Cerebellar nuclear complex (tissue), 1 donor: Measurements from ENCODE around the gene ZBTB34.
"Not testable (repeated sequence)": the region's sequence is repeated elsewhere in the genome, so short reads cannot be mapped to it uniquely, and the experiment has no call there.

Source experiments
- DNase-seq, 2 experiments: peaks; one replicate each; lab custom pipeline; 2025; lab: John Stamatoyannopoulos, UW

The ZBTB34 gene, protein sequence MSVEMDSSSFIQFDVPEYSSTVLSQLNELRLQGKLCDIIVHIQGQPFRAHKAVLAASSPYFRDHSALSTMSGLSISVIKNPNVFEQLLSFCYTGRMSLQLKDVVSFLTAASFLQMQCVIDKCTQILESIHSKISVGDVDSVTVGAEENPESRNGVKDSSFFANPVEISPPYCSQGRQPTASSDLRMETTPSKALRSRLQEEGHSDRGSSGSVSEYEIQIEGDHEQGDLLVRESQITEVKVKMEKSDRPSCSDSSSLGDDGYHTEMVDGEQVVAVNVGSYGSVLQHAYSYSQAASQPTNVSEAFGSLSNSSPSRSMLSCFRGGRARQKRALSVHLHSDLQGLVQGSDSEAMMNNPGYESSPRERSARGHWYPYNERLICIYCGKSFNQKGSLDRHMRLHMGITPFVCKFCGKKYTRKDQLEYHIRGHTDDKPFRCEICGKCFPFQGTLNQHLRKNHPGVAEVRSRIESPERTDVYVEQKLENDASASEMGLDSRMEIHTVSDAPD

DNA sequence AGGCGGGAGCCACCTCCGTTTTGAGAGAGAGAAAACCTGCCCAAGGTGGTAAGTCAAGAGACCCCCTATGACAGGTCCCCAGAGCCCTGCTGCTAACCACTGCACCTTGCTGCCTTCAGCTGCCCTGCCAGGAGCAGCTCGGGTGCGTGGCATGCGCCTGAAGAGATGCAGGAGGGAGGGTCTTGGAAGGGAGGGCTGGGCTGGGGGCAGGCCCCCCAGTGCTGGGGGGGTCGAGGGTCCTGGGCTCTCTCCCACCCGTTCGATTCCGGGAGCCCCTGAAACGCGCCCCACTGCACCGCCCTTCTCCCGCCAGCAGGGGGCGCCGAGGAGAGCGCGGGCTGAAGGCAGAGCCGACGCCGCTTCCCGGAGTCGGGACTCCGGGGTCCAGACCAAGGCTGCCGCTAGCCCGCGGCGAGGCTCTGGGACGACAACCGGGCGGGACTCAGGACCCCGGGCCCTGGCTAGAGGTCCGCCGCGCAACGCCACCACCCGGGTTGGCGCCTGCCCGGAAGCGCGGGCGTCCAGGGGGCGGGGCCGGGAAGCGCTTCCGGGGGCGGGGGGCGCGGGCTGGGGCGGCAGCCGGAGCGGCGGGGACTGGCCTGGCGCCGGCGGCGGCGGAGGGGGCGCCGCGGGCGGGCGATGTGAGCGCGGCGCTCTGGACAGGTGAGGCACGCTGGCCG, at the start of gene ZBTB34:
Gene ZBTB34, plus strand, starts transcription at position 563 of the 680 bp plus-strand sequence. CDS start 18,761 bp downstream, outside the sequence.
- peak in 1 of 2 experiments; percentile 3 for DNase-seq

GRCh38 chr9:126813072-126813471, 47.4 kb upstream of the ZBTB34 start:
- DNase-seq = no peak

- no peak for DNase-seq
Measured at GRCh38 chr9:126814091-126814490, 46.3 kb upstream of the ZBTB34 start.

- not testable (repeated sequence) for DNase-seq
Measured at GRCh38 chr9:126817615-126818014, 42.8 kb upstream of the ZBTB34 start.

GRCh38 chr9:126818482-126818881, 42.0 kb upstream of the ZBTB34 start:
- DNase-seq = no peak

DNA sequence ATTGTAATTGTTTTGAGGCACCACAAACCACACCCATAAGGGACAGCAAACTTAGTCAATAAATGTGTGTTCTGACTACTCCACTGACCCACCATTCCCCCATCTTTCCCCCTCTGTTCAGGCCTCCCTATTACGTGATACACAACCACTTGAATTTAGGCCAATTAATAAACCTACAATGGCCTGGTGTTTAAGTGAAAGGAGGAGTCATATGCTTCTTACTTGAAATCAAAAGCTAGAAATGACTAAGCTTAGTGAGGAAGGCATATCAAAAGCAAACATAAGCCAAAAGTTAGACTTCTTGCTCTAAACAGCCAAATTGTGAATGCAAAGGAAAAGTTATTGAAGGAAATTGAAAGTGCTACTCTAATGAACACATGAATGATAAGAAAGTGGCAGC, 41.0 kb upstream of the ZBTB34 start:
- DNase-seq = no peak

DNA sequence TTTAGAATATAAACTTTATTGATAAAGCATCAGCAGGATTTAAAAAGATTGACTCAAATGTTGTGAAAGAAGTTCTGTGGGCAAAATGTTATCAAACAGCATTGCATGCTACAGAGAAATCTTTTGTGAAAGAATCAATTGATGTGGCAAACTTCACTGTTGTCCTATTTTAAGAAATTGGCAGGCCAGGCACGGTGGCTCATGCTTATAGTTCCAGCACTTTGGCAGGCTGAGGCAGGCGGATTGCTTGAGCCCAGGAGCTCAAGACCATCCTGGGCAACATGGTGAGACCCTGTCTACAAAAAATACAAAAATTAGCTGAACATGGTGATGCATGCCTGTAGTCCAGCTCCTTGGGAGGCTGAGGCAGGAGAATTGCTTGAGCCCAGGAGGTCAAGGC, 38.2 kb upstream of the ZBTB34 start:
- no peak for DNase-seq

DNA sequence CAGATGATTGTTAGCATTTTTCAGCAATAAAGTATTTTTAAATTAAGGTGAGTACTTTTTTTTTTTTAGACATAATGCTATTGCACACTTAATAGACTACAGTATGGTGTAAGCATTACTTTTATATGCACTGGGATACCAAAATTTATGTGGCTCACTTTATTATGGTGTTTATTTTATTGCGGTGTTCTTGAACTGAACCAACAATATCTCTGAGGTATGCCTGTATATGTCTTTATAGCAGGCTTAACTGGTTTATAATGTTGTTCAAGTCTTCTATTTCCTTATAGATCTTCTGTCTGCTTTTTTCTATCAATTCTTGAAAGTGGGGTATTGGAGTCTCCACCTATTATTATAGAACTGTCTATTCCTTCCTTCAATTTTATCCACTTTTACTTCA, 37.6 kb upstream of the ZBTB34 start:
- no peak for DNase-seq

GRCh38 chr9:126824052-126824451, 36.4 kb upstream of the ZBTB34 start:
- DNase-seq = not testable (repeated sequence)

- no peak for DNase-seq
Measured at GRCh38 chr9:126827227-126827626, 33.2 kb upstream of the ZBTB34 start.

- DNase-seq = no peak
Measured at GRCh38 chr9:126829035-126829434, 31.4 kb upstream of the ZBTB34 start.

GRCh38 chr9:126830827-126831226, 29.6 kb upstream of the ZBTB34 start:
- no peak for DNase-seq

GRCh38 chr9:126832440-126832839, 28.0 kb upstream of the ZBTB34 start:
- no peak for DNase-seq

DNA sequence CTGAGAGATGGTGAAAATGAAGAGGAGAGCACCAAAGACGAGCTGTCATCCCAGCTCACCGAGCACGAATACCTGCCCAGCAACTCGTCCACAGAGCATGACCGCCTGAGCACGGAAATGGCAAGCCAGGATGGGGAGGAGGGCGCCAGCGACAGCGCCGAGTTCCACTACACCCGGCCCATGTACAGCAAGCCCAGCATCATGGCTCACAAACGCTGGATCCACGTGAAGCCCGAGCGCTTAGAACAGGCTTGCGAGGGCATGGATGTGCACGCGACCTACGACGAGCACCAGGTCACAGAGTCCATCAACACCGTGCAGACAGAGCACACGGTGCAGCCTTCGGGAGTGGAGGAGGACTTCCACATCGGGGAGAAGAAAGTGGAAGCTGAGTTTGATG, 27.4 kb upstream of the ZBTB34 start:
- no peak for DNase-seq

DNA sequence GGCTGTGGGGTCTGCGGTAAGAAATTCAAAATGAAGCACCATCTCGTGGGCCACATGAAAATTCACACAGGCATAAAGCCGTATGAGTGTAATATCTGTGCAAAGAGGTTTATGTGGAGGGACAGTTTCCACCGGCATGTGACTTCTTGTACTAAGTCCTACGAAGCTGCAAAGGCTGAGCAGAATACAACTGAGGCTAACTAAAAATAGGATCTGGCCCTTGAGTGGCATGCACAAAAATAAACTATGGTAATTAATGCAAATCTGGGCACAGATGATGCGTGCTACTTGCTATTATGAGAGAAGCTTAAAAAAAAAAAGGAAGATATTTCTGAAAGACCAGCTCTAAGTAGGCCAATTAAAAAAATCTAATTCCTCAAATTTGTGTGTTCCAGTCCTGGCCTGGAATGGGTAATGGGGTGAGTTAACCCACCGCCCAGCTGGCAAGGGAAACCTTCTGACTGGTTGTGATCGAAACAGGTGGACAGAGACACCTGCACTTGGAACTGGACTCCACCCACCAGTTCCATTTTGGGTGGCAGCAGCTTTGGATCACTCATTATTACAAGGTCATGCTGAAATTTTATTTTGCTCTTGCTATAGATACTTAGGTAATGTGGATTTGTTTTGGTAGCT, 26.6 kb upstream of the ZBTB34 start:
- DNase-seq = no peak

DNA sequence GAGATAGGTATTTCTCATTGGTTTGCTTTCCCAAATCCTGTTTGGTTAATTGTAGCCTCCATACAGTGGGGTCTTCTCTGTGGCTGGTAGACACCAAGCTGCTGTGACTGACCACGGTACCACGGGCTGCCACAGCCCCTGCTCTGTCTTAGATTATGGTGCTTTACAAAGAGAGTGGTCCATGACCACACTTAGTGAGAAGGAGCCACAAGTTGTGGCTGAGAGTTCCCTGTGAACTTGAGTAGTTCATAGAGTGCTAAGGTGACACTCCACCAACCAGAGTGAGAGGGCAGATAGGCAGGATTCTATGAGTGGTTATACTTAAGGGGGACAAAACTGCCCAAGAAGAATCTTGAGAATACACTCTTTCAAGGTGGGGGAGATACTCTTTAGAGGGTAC, 25.8 kb upstream of the ZBTB34 start:
- no peak for DNase-seq

- DNase-seq = no peak
Measured at GRCh38 chr9:126836216-126836615, 24.2 kb upstream of the ZBTB34 start.

DNA sequence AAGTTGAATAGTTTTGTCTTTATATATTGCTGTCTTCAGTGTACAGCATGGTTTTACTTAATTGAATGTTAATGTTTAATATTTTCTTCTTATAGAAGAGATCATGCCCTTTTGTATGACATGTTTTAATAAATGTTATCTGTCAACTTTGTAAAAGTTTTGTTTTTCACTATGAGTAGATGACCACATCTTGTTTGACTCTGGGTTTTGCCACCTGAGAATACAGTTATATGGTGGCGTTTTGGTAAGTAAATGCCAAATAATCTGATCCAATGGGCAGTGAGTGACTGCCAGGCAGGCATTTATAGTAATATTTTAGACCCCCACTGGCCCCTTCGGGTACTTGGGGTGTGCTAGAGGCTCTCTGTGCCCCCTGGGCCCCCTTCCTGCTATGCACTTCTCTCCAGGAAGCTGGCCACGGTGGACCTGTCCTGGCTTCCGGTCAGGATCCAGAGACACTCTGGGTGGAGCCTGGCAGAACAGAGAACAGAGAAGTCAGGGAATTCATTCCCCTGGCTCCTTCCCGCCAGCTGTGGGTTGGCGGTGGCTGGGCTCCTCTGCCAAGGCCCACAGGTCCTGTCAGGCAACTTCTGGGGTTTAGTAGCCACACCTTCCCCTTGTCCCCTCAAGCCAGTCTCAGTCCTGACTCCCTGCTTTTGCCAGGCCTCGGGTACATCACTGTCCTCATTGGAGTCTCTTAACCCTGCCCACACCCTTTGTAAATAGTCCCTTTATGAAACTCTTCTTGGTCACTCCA, 22.2 kb upstream of the ZBTB34 start:
- DNase-seq = no peak

- no peak for DNase-seq
Measured at GRCh38 chr9:126838895-126839294, 21.5 kb upstream of the ZBTB34 start.

DNA sequence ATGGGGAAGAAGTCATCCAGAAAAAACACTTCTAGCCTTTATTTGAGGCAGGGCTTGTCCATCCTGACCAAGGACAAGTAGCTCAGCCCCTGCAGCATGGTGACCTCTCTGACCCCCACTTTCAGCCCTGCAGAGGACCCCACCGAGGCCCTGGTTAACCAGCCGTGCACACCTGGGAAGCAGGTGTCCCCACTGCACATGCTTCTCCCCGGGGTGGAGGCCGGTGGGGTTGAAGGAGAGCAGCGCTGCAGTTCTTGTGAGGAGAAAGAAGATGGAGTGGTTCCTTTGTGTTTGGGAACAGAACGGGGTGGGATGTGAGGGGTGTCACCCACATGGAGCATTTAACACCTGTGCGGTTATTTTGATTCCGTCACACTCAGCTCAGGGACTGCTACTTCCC, 21.1 kb upstream of the ZBTB34 start:
- DNase-seq = no peak

DNA sequence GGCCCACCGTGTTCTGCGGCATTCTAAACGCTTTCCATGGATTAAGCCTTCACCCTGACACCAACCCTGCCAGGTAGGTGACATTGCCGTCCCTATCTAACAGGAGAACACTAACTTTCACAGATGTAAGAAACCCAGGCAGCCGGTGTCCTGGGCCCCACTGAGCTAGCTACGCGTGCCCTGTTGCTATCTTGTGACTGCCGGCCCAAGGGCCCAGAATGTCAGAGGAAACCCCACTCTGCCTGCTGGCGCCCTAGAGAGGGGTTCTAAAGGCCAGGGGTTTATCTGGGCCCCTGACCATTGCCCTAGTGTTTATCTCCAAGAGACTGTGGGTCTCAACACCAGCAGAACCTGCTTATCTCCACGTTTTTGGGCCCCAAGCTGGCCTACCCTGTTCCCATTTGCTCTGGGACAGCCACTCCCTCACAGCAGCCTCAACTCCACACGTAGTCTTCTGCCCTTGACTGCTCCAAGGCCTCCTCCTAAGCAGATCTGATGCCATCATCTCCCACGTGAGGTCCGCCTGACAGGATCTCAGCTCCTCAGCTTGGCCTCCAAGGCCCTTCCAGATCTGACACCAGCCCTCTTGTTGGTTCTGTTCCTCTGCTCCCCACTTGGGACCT, 18.1 kb upstream of the ZBTB34 start:
- no peak for DNase-seq
